Vagina (tissue), 2 donors: Measurements from ENCODE around the gene C6orf52. TPM values are rescaled to one million over a fixed set of nuclear protein-coding genes. Genes with fewer than 3 reads are reported as not detected.

Experiments
- DNase-seq, 2 donors: peaks; one replicate each; pipeline ENCODE4 v3.0.0-alpha.2; 2017; ENCODE audit errors: extremely low spot score in 2 of 2
- H3K27ac ChIP-seq: fragments of 200-600 bp; sonication (generic); one replicate; pipeline ENCODE4 v1.5.1; 2019
- H3K27me3 ChIP-seq: fragments of 200-600 bp; sonication (generic); one replicate; pipeline ENCODE4 v1.5.1; 2019
- H3K36me3 ChIP-seq, 2 donors: fragments of 200-600 bp; sonication (generic); one replicate each; pipeline ENCODE4 v1.5.1; 2017 to 2019
- H3K4me1 ChIP-seq: fragments of 200-600 bp; sonication (generic); one replicate; pipeline ENCODE4 v1.5.1; 2019
- H3K4me3 ChIP-seq, 2 donors: fragments of 200-600 bp; sonication (generic); 1 replicate in 1 of 2; 2 replicates in 1 of 2; pipeline ENCODE4 v1.5.1; 2016 to 2019
- H3K9me3 ChIP-seq: fragments of 200-600 bp; sonication (generic); one replicate; pipeline ENCODE4 v1.5.1; 2019
- CTCF ChIP-seq, 3 experiments: fragments of 450-650 bp in 2 of 3; fragments of 200-600 bp in 1 of 3; sonication (generic) in 1 of 3; IDR thresholded peaks; one replicate each; pipeline ENCODE4 v1.5.1; 2017 to 2019; ENCODE audit warnings: antibody characterized with exemption in 3 of 3, mild to moderate bottlenecking in 2 of 3, moderate library complexity in 2 of 3
- POLR2A ChIP-seq, 2 donors: fragments of 450-650 bp; IDR thresholded peaks; one replicate each; pipeline ENCODE4 v1.6.1; 2017; ENCODE audit warnings: antibody characterized with exemption in 2 of 2, mild to moderate bottlenecking in 2 of 2, moderate library complexity in 2 of 2
- POLR2AphosphoS5 ChIP-seq, 2 donors: sonication (generic); formaldehyde crosslinking; IDR thresholded peaks; one replicate each; pipeline ENCODE4 v1.9.0; 2017; ENCODE audit warnings: antibody characterized with exemption in 2 of 2, mild to moderate bottlenecking in 2 of 2, low read depth in 1 of 2; ENCODE audit not compliant: insufficient read depth in 1 of 2
- intact Hi-C: fragments of 100-400 bp; cut with DNase I; formaldehyde crosslinking; loops from one replicate; pipeline ENCODE4 v1.15.1; 2023
- small RNA-seq: library from RNA; depleted of rRNA; stranded (forward); fragments of <200 nt; gene quantifications from one replicate; pipeline ENCODE3, GENCODE V24; 2016
- total RNA-seq: library from RNA; depleted of rRNA; stranded (reverse); fragments of >200 nt; gene quantifications from one replicate; pipeline ENCODE4 v1.2.3, GENCODE V29; 2016

The C6orf52 gene
- total RNA-seq, 1 donor from 2014 or later = not detected

DNA sequence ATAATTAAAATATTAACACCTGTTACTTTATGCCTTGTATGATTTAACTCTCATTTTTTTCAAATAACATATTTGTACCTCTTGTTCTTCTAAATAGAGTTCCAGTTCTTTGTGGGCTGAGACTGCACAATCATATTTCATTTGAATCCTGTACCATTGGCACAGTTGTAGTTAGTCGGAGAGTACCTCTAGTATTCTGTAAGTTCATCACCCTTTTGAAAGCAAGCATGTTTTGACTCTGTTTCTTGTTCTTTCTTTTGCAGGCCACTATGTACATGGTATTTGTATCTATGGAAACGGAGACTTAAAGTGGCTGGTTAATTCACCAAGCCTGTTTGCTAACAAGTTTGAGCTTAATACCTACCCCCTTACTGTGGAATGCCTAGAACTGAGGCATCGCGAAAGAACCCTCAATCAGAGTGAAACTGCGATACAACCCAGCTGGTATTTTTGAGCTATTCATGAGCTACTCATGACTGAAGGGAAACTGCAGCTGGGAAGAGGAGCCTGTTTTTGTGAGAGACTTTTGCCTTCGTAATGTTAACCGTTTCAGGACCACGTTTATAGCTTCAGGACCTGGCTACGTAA is 68.2 kb downstream of the C6orf52 start:
- no peaks in the 10 kb centered on the region for H3K27me3 ChIP-seq
- no peak for TF ChIP-seq POLR2AphosphoS5 (IDR thresholded peaks at IDR 0.05; ENCODE audit: insufficient read depth in 1 of 2, low read depth in 1 of 2)
- no peak for TF ChIP-seq CTCF (IDR thresholded peaks at IDR 0.05)
- TF ChIP-seq POLR2A (IDR thresholded peaks at IDR 0.05) = no peak
- H3K27ac ChIP-seq = no peak overlapping the region
- H3K4me3 ChIP-seq = no peak overlapping the region
- no peaks in the 10 kb centered on the region for H3K9me3 ChIP-seq
- intact Hi-C loops = no loop called here
- no peaks in the 10 kb centered on the region for H3K4me1 ChIP-seq
- DNase-seq = no peak
- H3K36me3 ChIP-seq = no peaks in the 10 kb centered on the region

DNA sequence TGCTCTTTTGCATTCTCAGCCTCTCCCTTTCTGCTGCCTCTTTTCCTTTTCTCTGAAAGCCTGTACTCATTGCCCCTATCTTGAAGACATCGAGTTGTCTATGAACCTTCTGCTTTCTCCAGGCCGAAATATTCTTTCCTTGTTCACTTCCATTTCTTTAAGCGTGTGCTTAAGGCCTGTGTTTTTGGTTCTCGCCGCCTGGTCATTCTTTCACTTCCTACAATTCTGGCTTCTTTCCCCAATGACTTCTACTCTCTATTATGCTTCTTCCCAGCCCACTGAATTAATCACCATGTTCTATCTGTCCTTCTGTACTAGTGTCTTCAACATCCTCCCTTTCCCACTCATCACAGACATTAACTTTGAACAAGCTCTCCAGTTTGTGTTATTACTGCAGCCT is 69.6 kb downstream of the C6orf52 start:
- H3K27ac ChIP-seq = no peak overlapping the region
- intact Hi-C loops = no loop called here
- no peaks in the 10 kb centered on the region for H3K9me3 ChIP-seq
- TF ChIP-seq POLR2AphosphoS5 (IDR thresholded peaks at IDR 0.05; ENCODE audit: insufficient read depth in 1 of 2, low read depth in 1 of 2) (no peak), POLR2A (IDR thresholded peaks at IDR 0.05) (no peak), CTCF (IDR thresholded peaks at IDR 0.05) (no peak)
- H3K36me3 ChIP-seq = no peaks in the 10 kb centered on the region
- no peak for DNase-seq
- H3K4me1 ChIP-seq = no peaks in the 10 kb centered on the region
- H3K27me3 ChIP-seq = no peaks in the 10 kb centered on the region
- H3K4me3 ChIP-seq = no peak overlapping the region

DNA sequence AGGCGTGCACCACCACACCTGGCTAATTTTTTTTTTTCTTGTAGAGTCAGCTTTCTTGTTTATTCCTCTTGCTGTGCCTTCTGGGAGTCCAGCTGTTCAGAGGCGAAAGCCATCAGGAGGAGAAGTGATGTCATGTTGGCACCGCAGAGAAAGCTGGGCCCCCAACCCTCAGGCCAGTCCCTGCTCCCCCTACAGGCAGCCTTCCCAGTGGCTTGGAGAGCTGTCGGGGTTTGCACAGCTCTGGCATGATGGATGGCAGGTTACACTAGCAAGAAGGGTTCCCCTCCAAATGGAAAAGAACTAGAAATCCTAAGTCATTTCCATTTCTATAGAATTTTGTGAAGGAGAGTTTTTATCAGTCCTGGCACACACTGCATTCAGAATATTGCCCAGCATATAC is 72.6 kb downstream of the C6orf52 start:
- Histone ChIP-seq H3K27ac (no peak overlapping the region), H3K9me3 (no peaks in the 10 kb centered on the region), H3K4me3 (no peak overlapping the region), H3K36me3 (no peaks in the 10 kb centered on the region), H3K4me1 (no peaks in the 10 kb centered on the region), H3K27me3 (no peaks in the 10 kb centered on the region)
- TF ChIP-seq POLR2A (IDR thresholded peaks at IDR 0.05) = no peak
- TF ChIP-seq CTCF (IDR thresholded peaks at IDR 0.05) = no peak
- no peak for TF ChIP-seq POLR2AphosphoS5 (IDR thresholded peaks at IDR 0.05; ENCODE audit: insufficient read depth in 1 of 2, low read depth in 1 of 2)
- intact Hi-C loops = no loop called here
- no peak for DNase-seq

Small RNA genes within 50 kb of the gene (small RNA-seq; reads per million reads assigned to genes)
- not detected for gene RF00019

Other genes with a start within 250 kb of the C6orf52 start
- gene GCNT2, start 173.3 kb downstream of the C6orf52 start, total RNA-seq = 17.2 TPM
- 8.8 TPM for gene PAK1IP1, start 356 bp upstream of the C6orf52 start, total RNA-seq
- gene TMEM14C, start 28.5 kb upstream of the C6orf52 start, total RNA-seq = 95.8 TPM
- gene TMEM14B, start 53.2 kb upstream of the C6orf52 start, total RNA-seq = 40.5 TPM
- 0.25 TPM for gene MAK, start 143.9 kb upstream of the C6orf52 start, total RNA-seq
- gene GCM2, start 187.4 kb upstream of the C6orf52 start, total RNA-seq = not detected
- 0.25 TPM for gene SYCP2L, start 192.4 kb upstream of the C6orf52 start, total RNA-seq